GM12878 (cell line): Measurements from ENCODE around the gene TK1. TPM values are rescaled to one million over a fixed set of nuclear protein-coding genes. Genes with fewer than 3 reads are reported as not detected.

Experiments used
- ATAC-seq: fragments of 200-7000 bp; cut with Tn5 transposase; 3 replicates; pipeline ENCODE4 v1.9.1; 2020; ENCODE audit warnings: mild to moderate bottlenecking, moderate library complexity
- BruUV-seq: library from RNA; stranded (reverse); fragments of 400-500 nt; replicated peaks from 2 replicates; lab custom pipeline; 2021; lab: Mats Ljungman, UMichigan
- CTCF ChIA-PET: fragments of 300-600 bp; sonication (Branson Sonifier 250); formaldehyde crosslinking; extraction: SDS; loops from one replicate; lab custom pipeline; 2021; ENCODE audit warnings: inconsistent platforms; lab: Yijun Ruan, JAX
- POLR2A ChIA-PET: fragments of 350-600 bp; formaldehyde crosslinking; extraction: SDS; loops from one replicate; lab custom pipeline; 2021; ENCODE audit warnings: inconsistent platforms; lab: Charles Lee
- RAD21 ChIA-PET: fragments of 300-600 bp; sonication (Branson Sonifier 250); formaldehyde crosslinking; loops from one replicate; lab custom pipeline; 2023; ENCODE audit warnings: antibody characterized with exemption; ENCODE audit not compliant: unreplicated experiment; lab: Charles Lee
- SMC1A ChIA-PET: fragments of 300-600 bp; sonication (Branson Sonifier 250); formaldehyde crosslinking; loops from one replicate; lab custom pipeline; 2023; ENCODE audit not compliant: unreplicated experiment, uncharacterized antibody; lab: Charles Lee
- DNase-seq: peaks from one replicate; pipeline ENCODE4 v3.0.0-alpha.2; 2011; ENCODE audit warnings: low read depth, low spot score
- FAIRE-seq: peaks from 3 replicates; lab custom pipeline; 2011; peaks lifted over from hg19 to GRCh38; lab: Jason Lieb, UNC
- H2AFZ ChIP-seq: 2 replicates; pipeline ENCODE4 v1.6.0; 2011; ENCODE audit warnings: low read depth, low read length, control low read depth; ENCODE audit not compliant: control insufficient read depth
- H3K27ac ChIP-seq: 2 replicates; pipeline ENCODE4 v1.5.1; 2011; ENCODE audit warnings: control low read depth; ENCODE audit not compliant: control insufficient read depth, insufficient read depth
- H3K27me3 ChIP-seq, 2 experiments: replicated peaks in 1 of 2; 2 replicates each; pipeline versions ENCODE4 v1.6.0 to v1.6.1; 2011; ENCODE audit warnings: low read length in 1 of 2; ENCODE audit not compliant: control insufficient read depth in 2 of 2, insufficient read depth in 2 of 2
- H3K36me3 ChIP-seq, 2 experiments: 2 replicates each; pipeline ENCODE4 v1.5.1; 2011; ENCODE audit warnings: low read length in 1 of 2; ENCODE audit not compliant: control insufficient read depth in 2 of 2, insufficient read depth in 2 of 2
- H3K4me1 ChIP-seq: 2 replicates; pipeline ENCODE4 v1.6.1; 2011; ENCODE audit warnings: mild to moderate bottlenecking, low read length, moderate library complexity, mixed read lengths; ENCODE audit not compliant: control insufficient read depth, insufficient read depth
- H3K4me2 ChIP-seq: 2 replicates; pipeline ENCODE4 v1.6.0; 2011; ENCODE audit warnings: control low read depth; ENCODE audit not compliant: control insufficient read depth, insufficient read depth
- H3K4me3 ChIP-seq: fragments of 200-600 bp; sonication (generic); 2 replicates; pipeline ENCODE4 v1.5.1; 2016
- H3K79me2 ChIP-seq: 2 replicates; pipeline ENCODE4 v1.6.0; 2011; ENCODE audit warnings: low read length; ENCODE audit not compliant: control insufficient read depth, insufficient read depth
- H3K9ac ChIP-seq: 2 replicates; pipeline ENCODE4 v1.8.0; 2011; ENCODE audit warnings: low read length, control low read depth, mixed read lengths; ENCODE audit not compliant: control insufficient read depth, insufficient read depth
- H3K9me3 ChIP-seq: replicated peaks from 3 replicates; pipeline ENCODE4 v1.5.1; 2011; ENCODE audit warnings: mild to moderate bottlenecking, low read length; ENCODE audit not compliant: control insufficient read depth, insufficient read depth
- H4K20me1 ChIP-seq: 2 replicates; pipeline ENCODE4 v1.6.0; 2011; ENCODE audit not compliant: control insufficient read depth, insufficient read depth
- CBX5 ChIP-seq: sonication (generic); IDR thresholded peaks from 2 replicates; pipeline ENCODE4 v1.6.1; 2016; ENCODE audit warnings: low read depth, moderate library complexity, mild to moderate bottlenecking, inconsistent platforms
- CHD2 ChIP-seq: IDR thresholded peaks from 2 replicates; pipeline ENCODE4 v1.6.1; 2011; ENCODE audit warnings: low read depth, low read length, improper control_type of control experiment, borderline replicate concordance
- FOS ChIP-seq: IDR thresholded peaks from 3 replicates; pipeline ENCODE4 v1.6.1; 2011; ENCODE audit warnings: borderline replicate concordance; ENCODE audit not compliant: insufficient read length; ENCODE audit errors: extremely low read depth
- GABPA ChIP-seq: IDR thresholded peaks from 2 replicates; pipeline ENCODE4 v1.6.1; 2014; ENCODE audit warnings: antibody characterized with exemption, low read depth, mild to moderate bottlenecking, inconsistent platforms
- GATAD2B ChIP-seq: fragments of 450-650 bp; conservative IDR thresholded peaks from 2 replicates; pipeline ENCODE4 v1.6.1; 2017; ENCODE audit warnings: low read depth, mild to moderate bottlenecking, moderate library complexity
- HCFC1 ChIP-seq: fragments of 150-350 bp; IDR thresholded peaks from 2 replicates; pipeline ENCODE4 v1.6.1; 2014; ENCODE audit warnings: low read length
- IRF3 ChIP-seq: fragments of 450-650 bp; IDR thresholded peaks from 2 replicates; pipeline ENCODE4 v1.6.1; 2014; ENCODE audit warnings: mild to moderate bottlenecking
- IRF5 ChIP-seq: fragments of 450-650 bp; IDR thresholded peaks from 2 replicates; pipeline ENCODE4 v1.6.1; 2017; ENCODE audit warnings: borderline replicate concordance
- KAT2A ChIP-seq: conservative IDR thresholded peaks from 2 replicates; pipeline ENCODE4 v1.6.1; 2011; ENCODE audit warnings: low read depth, low read length; ENCODE audit not compliant: control insufficient read depth
- KLF5 ChIP-seq: fragments of 450-650 bp; IDR thresholded peaks from 2 replicates; pipeline ENCODE4 v1.6.1; 2014; ENCODE audit warnings: mild to moderate bottlenecking; ENCODE audit not compliant: partially characterized antibody
- LARP7 ChIP-seq: fragments of 450-650 bp; IDR thresholded peaks from 2 replicates; pipeline ENCODE4 v1.6.1; 2017; ENCODE audit warnings: mild to moderate bottlenecking
- NFYA ChIP-seq: IDR thresholded peaks from 2 replicates; pipeline ENCODE4 v1.6.1; 2011; ENCODE audit warnings: low read depth, mild to moderate bottlenecking, low read length, improper control_type of control experiment, borderline replicate concordance
- NR2C2 ChIP-seq: IDR thresholded peaks from 2 replicates; pipeline ENCODE4 v1.6.1; 2011; ENCODE audit warnings: borderline replicate concordance, low read depth; ENCODE audit not compliant: control insufficient read depth, insufficient read length
- PRDM15 ChIP-seq: fragments of 450-650 bp; formaldehyde crosslinking; IDR thresholded peaks from 2 replicates; pipeline ENCODE4 v1.4.0; 2020; ENCODE audit warnings: mild to moderate bottlenecking, moderate library complexity
- SIX5 ChIP-seq: IDR thresholded peaks from 2 replicates; pipeline ENCODE4 v1.6.1; 2011; ENCODE audit warnings: mild to moderate bottlenecking, low read depth, low read length, moderate library complexity; ENCODE audit not compliant: severe bottlenecking
- SREBF1 ChIP-seq: IDR thresholded peaks from 2 replicates; pipeline ENCODE4 v1.6.1; 2012; ENCODE audit warnings: mild to moderate bottlenecking, low read length
- ZNF622 ChIP-seq: fragments of 450-650 bp; IDR thresholded peaks from 2 replicates; pipeline ENCODE4 v1.6.1; 2017; ENCODE audit warnings: mild to moderate bottlenecking, inconsistent platforms
- WGBS: methylation state at CpG from one replicate; pipeline ENCODE4 v1.1.6; 2016; ENCODE audit warnings: low lambda C conversion rate; ENCODE audit not compliant: insufficient replicate concordance, insufficient coverage; ENCODE audit errors: missing lambda C conversion rate; 5-methylcytosine and 5-hydroxymethylcytosine counted together
- in situ Hi-C: fragments of 300-500 bp; cut with MboI; formaldehyde crosslinking; loops from 9 replicates; pipeline ENCODE4 v1.14.3; 2018; ENCODE audit warnings: mixed read lengths
- intact Hi-C: fragments of 100-400 bp; cut with micrococcal nuclease; formaldehyde crosslinking; loops from one replicate; pipeline ENCODE4 v1.14.2; 2022; ENCODE audit not compliant: unreplicated experiment
- polyA plus RNA-seq, 11 experiments: library from polyadenylated mRNA; depleted of rRNA in 4 of 11; unstranded in 6 of 11; stranded (reverse) in 5 of 11; fragments of >200 nt; fragmentation: Nextera tagmentation in 4 of 11; fragmentation: Illumina TruSeq in 1 of 11; extraction: Ambion mirVana in 4 of 11; extraction: Trizol in 1 of 11; gene quantifications; 1 replicate in 1 of 11; 2 replicates in 10 of 11; pipeline versions ENCODE4 v1.2.1 to v1.2.3, GENCODE V29; 2011 to 2016; ENCODE audit warnings: inconsistent platforms in 2 of 11, missing spikeins in 2 of 11, low read depth in 1 of 11
- total RNA-seq, 4 experiments: library from RNA; depleted of rRNA in 3 of 4; stranded (reverse); fragments of >200 nt in 3 of 4; fragmentation: Illumina TruSeq in 1 of 4; extraction: Trizol in 1 of 4; gene quantifications; 2 replicates each; pipeline versions ENCODE4 v1.2.1 to v1.2.3, GENCODE V29; 2013 to 2021

TK1 gene
- total and polyA plus RNA-seq, 10 of the 15 experiments (the other 5 are each of a cell fraction or from before 2014, with no cell fraction given): 4.6 to 175 (median 77.9) TPM

GRCh38 chr17:78140169-78141051, 46.4 kb downstream of the TK1 start:
- no peaks in the 10 kb centered on the region for H4K20me1 ChIP-seq
- 56% methylated on average over 49 of the region's 58 CpGs for WGBS
- H3K4me2 ChIP-seq: peak overlapping the region; percentile 7; the same call in 1 of the 2 replicates
- TSS peak; percentile 48 for BruUV-seq
- FAIRE-seq (peak; percentile 86), DNase-seq (peak; percentile 90), ATAC-seq (peak; percentile 90)
- intact Hi-C loops: loop anchor here (1.0 kb wide), 1 partner anchor 32 kb away; no protein-coding TSS in a partner anchor
- peaks cover 7 to 8% of the 10 kb centered on the region in 2 experiments; a peak in 3 of 4 replicates for H3K36me3 ChIP-seq
- SMC1A ChIA-PET: interaction anchor here (0.6 to 1.5 kb wide), 3 partner anchors 7 to 36 kb away, joined by 3 to 8 read pairs (median 3); no protein-coding TSS in a partner anchor
- RAD21 ChIA-PET: interaction anchor here (0.6 to 1.2 kb wide), 7 partner anchors 12 to 98 kb away, joined by 3 to 5 read pairs (median 3); partner anchors contain the start of gene TMC6
- POLR2A ChIA-PET: interaction anchor here (0.5 to 5.1 kb wide), 9 partner anchors 8 to 46 kb away, joined by 3 to 37 read pairs (median 4); no protein-coding TSS in a partner anchor
- no peak overlapping the region for H3K4me3 ChIP-seq
- in situ Hi-C loops: no loop called here
- H3K79me2 ChIP-seq: peaks cover 7% of the 10 kb centered on the region
- H3K27ac ChIP-seq: no peak overlapping the region
- no peak overlapping the region for H2AFZ ChIP-seq
- no peaks in the 10 kb centered on the region for H3K9me3 ChIP-seq
- peaks cover 64% of the 10 kb centered on the region for H3K4me1 ChIP-seq
- no peak overlapping the region for H3K9ac ChIP-seq
- no peaks in the 10 kb centered on the region for H3K27me3 ChIP-seq
- CTCF ChIA-PET: interaction anchor here (0.6 to 9.5 kb wide), 8 partner anchors 13 to 111 kb away, joined by 3 to 132 read pairs (median 4); partner anchors contain the start of genes AFMID, TK1 and TMC6
- no peak for TF ChIP-seq IRF5
- TF ChIP-seq SREBF1: no peak
- TF ChIP-seq IRF3: no peak
- TF ChIP-seq LARP7: peak; percentile 81
- TF ChIP-seq GABPA: no peak
- TF ChIP-seq KAT2A: no peak
- no peak for TF ChIP-seq KLF5
- no peak for TF ChIP-seq ZNF622
- TF ChIP-seq NR2C2: no peak
- TF ChIP-seq FOS: no peak
- no peak for TF ChIP-seq SIX5
- TF ChIP-seq CBX5: no peak
- TF ChIP-seq GATAD2B: peak; percentile 51; the same call in 1 of the 2 replicates
- TF ChIP-seq CHD2: no peak
- TF ChIP-seq PRDM15 (CRISPR knock-in tag): no peak
- TF ChIP-seq HCFC1: no peak
- TF ChIP-seq NFYA: no peak
